Measurements from ENCODE around the gene TGFBR2. TPM values are rescaled to one million over a fixed set of nuclear protein-coding genes. Genes with fewer than 3 reads are reported as not detected.

Gene TGFBR2
- polyA plus RNA-seq, 3 donors: 46.6 to 60.3 (median 57.0) TPM

- no peak overlapping the region for H3K4me2 ChIP-seq (replicated peaks; ENCODE audit: extremely low read depth, low read length, poor library complexity, severe bottlenecking)
- peak overlapping the region in 6 of 7 donors; percentile 26 to 90 (median 78) for H3K27ac Mint-ChIP-seq
These were observed 19.4 kb downstream of the TGFBR2 start for GRCh38 chr3:30625541-30626438.

More at GRCh38 chr3:30625541-30626438, 19.4 kb downstream of the TGFBR2 start:
- H3K27me3 ChIP-seq (ENCODE audit: control insufficient read depth in 2 of 2, insufficient read depth in 2 of 2, low read length in 2 of 2): no peaks in the 10 kb centered on the region
- H3K9me3 ChIP-seq (replicated peaks in 1 of 2; ENCODE audit: control insufficient read depth in 1 of 2, insufficient read depth in 1 of 2, low read length in 2 of 2): no peaks in the 10 kb centered on the region
- H4K20me1 ChIP-seq (ENCODE audit: insufficient read depth, low read length): peaks cover 87% of the 10 kb centered on the region
- peaks cover 80% of the 10 kb centered on the region for H3K4me1 Mint-ChIP-seq
- TF ChIP-seq CTCF (IDR thresholded peaks at IDR 0.05): no peak
- intact Hi-C loops (cut with micrococcal nuclease): no loop called here
- DNase-seq: no peak
- H3K4me1 ChIP-seq (ENCODE audit: control insufficient read depth in 1 of 2, insufficient read depth in 2 of 2, low read length in 2 of 2): peaks cover 74 to 92% of the 10 kb centered on the region in 2 donors
- H3K9me3 Mint-ChIP-seq: peaks cover 0 to 4% (median 0%) of the 10 kb centered on the region in 7 donors
- H3K36me3 ChIP-seq (replicated peaks in 1 of 2; ENCODE audit: control insufficient read depth in 1 of 2, insufficient read depth in 2 of 2, low read length in 2 of 2): peaks cover 11 to 38% of the 10 kb centered on the region in 2 donors
- H3K9ac ChIP-seq (ENCODE audit: insufficient read depth, low read length, poor library complexity, severe bottlenecking): no peak overlapping the region
- peak overlapping the region in 1 of 2 donors; percentile 62 for H3K27ac ChIP-seq (ENCODE audit: low read depth in 1 of 2, low read length in 2 of 2)
- H3K79me2 ChIP-seq (ENCODE audit: insufficient read depth, low read length): peaks cover 100% of the 10 kb centered on the region
- H3K4me3 ChIP-seq (replicated peaks in 1 of 3; ENCODE audit: low read depth in 2 of 3, low read length in 3 of 3): no peak overlapping the region
- peaks cover 48 to 59% of the 10 kb centered on the region in 2 donors for H3K36me3 Mint-ChIP-seq
- H2AFZ ChIP-seq (ENCODE audit: insufficient read depth, low read depth, low read length, poor library complexity, severe bottlenecking): no peak overlapping the region
- H3K27me3 Mint-ChIP-seq (ENCODE audit: low read depth in 3 of 3): peaks cover 0 to 1% (median 0%) of the 10 kb centered on the region in 3 donors
- WGBS (ENCODE audit: insufficient coverage): no CpG with 5 or more reads among the region's 4 CpGs
- H3K4me3 Mint-ChIP-seq: peak overlapping the region in 1 of 2 donors; percentile 22

All from CD14-positive monocyte (primary cell).